Measurements from ENCODE around the gene BUD31.
A peak's percentile ranks its signal among the peaks of the same experiment; 100 is the strongest.

Gene BUD31

DNA sequence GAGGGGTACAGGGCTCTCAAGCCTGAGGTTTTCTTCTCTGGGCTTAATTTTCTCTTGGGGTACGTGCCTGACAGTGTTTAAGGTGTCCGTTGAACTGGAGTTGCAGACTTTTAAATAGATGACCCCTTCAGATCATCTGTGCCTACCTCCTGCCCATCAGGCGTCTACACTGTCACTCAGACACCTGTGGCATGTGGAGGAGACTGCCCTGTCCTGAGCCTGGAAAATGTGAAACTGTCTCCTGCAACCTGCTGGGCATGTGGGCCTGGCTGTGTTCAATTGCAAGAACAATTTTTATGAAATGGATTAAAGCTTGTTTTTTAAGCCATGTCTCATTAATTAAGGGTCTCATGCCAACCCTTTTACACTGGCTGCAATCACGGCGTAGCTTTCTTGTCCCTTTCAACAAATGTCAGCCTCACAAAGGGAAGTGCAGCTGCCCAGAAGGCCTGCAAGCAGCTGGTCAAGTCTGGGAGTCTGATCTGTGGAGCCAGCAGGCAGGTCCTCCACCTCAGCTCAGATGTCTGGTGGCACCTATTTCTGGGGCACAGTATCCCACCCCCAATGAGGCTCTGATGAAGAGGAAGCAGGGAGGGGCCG lies 48.4 kb downstream of the BUD31 start:
- no peak for ATAC-seq
- peaks cover 57% of the 10 kb centered on the region for H3K36me3 Mint-ChIP-seq
- no peak overlapping the region for H3K4me3 Mint-ChIP-seq
- H3K9me3 Mint-ChIP-seq, result no peaks in the 10 kb centered on the region
- peaks cover 14% of the 10 kb centered on the region for H3K4me1 Mint-ChIP-seq
- no peaks in the 10 kb centered on the region for H3K27me3 Mint-ChIP-seq
- H3K27ac Mint-ChIP-seq, result no peak overlapping the region

DNA sequence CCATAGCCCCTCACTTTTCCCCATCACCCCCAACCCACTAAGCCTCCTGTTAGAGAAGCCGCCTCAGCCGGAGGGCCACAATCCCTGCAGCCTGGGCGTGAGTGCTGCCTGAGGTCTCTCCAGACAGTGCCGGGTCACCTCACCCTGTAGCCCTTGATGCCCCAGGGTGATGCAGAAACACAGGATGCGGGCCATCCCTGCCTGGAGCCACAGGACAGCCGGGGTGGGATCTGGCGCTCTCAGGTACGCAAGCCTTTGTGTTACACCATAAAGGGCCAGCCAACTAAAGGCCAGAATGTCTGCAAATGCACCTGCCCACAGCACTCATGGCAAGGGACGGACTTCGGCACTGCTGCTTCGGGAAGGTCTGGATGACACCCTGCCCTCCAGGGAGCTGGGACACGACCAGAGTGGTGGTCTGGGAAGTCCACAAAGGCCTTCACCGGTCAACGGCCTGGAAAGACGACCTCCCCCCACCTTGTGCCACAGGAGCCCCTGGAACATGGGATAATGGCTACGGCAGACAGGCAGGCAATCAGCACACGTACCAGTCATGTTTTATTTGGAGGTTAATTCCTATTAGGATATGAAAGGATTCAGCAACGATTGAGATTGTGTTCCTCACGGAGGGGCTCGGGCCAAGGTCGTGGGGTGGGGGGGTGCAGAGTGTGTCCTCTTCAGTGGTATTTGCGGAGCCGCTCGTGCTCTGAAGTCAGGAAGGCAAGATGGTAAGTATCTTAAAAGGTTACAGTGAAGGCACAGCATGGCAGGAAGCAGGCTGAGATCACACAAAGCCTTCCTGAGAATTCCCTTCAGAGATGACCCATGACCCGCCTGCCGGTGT lies 49.1 kb downstream of the BUD31 start:
- ATAC-seq, result no peak
- no peak overlapping the region for H3K27ac Mint-ChIP-seq
- H3K36me3 Mint-ChIP-seq, result peaks cover 55% of the 10 kb centered on the region

GRCh38 chr7:99459087-99459486 lies 50.3 kb downstream of the BUD31 start:
- H3K4me1 Mint-ChIP-seq, result peaks cover 24% of the 10 kb centered on the region
- H3K27ac Mint-ChIP-seq, result no peak overlapping the region
- H3K36me3 Mint-ChIP-seq, result peaks cover 50% of the 10 kb centered on the region
- no peak for ATAC-seq
- no peaks in the 10 kb centered on the region for H3K27me3 Mint-ChIP-seq
- no peak overlapping the region for H3K4me3 Mint-ChIP-seq
- no peaks in the 10 kb centered on the region for H3K9me3 Mint-ChIP-seq

More for the DNA sequence above, 49.1 kb downstream of the BUD31 start:
- Mint-ChIP-seq H3K27me3 (no peaks in the 10 kb centered on the region), H3K4me3 (no peak overlapping the region), H3K4me1 (peaks cover 18% of the 10 kb centered on the region), H3K9me3 (no peaks in the 10 kb centered on the region)

DNA sequence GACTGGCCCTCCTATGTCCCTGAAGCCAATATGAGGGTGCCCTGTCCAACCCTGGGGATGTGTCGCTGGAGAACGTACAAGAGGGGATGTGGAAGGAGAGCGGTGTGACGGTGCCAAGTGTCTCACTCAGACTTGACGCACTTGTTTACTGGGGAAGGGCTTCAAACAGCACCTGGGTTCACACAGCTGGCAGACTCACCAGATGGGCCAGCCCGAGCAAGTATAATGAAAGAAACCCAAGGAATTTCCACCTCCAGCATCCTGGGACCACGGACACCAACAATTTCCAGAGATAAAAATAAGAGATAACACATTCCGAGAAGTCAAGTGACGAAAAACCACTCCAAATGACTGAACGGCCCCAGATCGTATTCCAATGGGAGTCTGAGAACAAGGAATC lies 51.9 kb downstream of the BUD31 start:
- no peaks in the 10 kb centered on the region for H3K27me3 Mint-ChIP-seq
- H3K36me3 Mint-ChIP-seq, result peaks cover 46% of the 10 kb centered on the region
- no peak overlapping the region for H3K27ac Mint-ChIP-seq
- no peak for ATAC-seq
- H3K4me1 Mint-ChIP-seq, result peaks cover 38% of the 10 kb centered on the region
- no peak overlapping the region for H3K4me3 Mint-ChIP-seq
- no peaks in the 10 kb centered on the region for H3K9me3 Mint-ChIP-seq

DNA sequence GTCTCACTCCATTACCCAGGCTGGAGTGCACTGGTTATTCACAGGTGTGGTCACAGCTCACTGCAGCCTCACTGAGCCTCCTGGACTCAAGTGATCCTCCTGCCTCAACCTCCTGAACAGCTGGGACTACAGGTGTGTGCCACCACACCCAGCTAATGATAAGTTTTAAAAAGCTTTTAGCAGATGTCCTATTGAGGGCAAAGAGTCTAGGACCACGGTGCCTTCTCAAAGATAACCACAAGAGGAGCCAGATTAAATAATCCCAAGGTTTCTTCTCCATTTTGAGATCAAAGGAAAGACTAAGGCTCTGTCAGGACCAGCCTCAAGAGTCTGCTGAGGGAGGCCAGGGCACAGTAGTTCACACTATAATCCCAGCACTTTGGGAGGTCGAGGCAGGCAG lies 52.5 kb downstream of the BUD31 start:
- Mint-ChIP-seq H3K27me3 (no peaks in the 10 kb centered on the region), H3K36me3 (peaks cover 44% of the 10 kb centered on the region), H3K4me3 (no peak overlapping the region), H3K27ac (no peak overlapping the region), H3K9me3 (no peaks in the 10 kb centered on the region), H3K4me1 (peaks cover 44% of the 10 kb centered on the region)
- no peak for ATAC-seq

DNA sequence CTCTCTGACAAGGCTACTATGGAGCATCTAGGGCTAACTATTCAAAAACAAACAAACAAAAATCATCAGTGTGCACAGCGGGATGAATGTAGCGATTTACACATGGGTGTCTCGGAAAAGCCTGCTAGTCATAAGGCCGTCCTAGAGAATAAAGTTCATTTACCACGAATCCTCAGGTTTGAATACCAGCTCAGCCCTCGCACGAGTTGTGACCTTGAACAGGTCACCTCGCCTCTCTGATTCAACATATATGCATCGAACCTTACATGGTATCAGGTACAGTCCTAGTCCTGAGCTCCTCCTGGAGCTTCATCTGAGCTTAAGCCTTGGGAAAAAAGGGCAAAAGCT lies 56.6 kb downstream of the BUD31 start:
- H3K27me3 Mint-ChIP-seq, result no peaks in the 10 kb centered on the region
- peak overlapping the region; percentile 92 for H3K27ac Mint-ChIP-seq
- no peaks in the 10 kb centered on the region for H3K9me3 Mint-ChIP-seq
- peak overlapping the region; percentile 88 for H3K4me3 Mint-ChIP-seq
- H3K36me3 Mint-ChIP-seq, result peaks cover 16% of the 10 kb centered on the region
- ATAC-seq, result no peak
- H3K4me1 Mint-ChIP-seq, result peaks cover 38% of the 10 kb centered on the region

DNA sequence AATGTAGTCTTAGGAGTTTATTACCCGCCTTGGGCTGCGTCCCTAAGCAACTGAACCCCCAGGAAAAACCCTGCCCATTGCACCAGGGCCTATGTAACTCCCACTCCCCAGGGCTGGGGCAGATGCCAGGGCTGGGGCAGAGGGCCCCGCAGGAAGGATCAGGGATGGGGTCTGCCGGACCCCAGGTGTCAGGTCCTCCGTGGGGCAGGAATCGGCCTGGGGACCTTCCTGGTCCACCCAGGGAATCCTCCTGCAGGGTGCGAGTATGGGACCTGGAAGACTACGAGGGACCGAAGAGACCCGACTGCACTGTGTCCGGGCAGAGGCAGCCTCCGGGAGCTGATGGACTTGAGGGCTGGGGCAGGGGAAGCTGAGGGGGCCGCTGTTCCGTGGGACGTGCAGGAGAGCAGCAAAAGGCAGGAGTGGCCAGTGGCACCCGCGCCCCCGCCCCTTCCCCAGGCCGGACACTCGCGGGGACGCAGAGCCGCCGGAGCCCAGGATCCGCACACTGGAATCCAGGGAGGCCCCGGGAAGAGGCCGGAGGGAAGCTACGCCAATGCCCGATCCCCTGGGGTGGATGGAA lies 59.7 kb downstream of the BUD31 start:
- no peak overlapping the region for H3K27ac Mint-ChIP-seq
- no peaks in the 10 kb centered on the region for H3K27me3 Mint-ChIP-seq
- H3K4me1 Mint-ChIP-seq, result peaks cover 41% of the 10 kb centered on the region
- ATAC-seq, result no peak
- peaks cover 6% of the 10 kb centered on the region for H3K36me3 Mint-ChIP-seq
- no peaks in the 10 kb centered on the region for H3K9me3 Mint-ChIP-seq
- H3K4me3 Mint-ChIP-seq, result no peak overlapping the region
